Nasal cavity respiratory epithelium epithelial cell of viscerocranial mucosa (primary cell): ENCODE measurements around the gene LRRC31. TPM values are rescaled to one million over a fixed set of nuclear protein-coding genes. Genes with fewer than 3 reads are reported as not detected.

Source experiments
- total RNA-seq: library from RNA; depleted of rRNA; stranded (reverse); fragments of >200 nt; gene quantifications from 2 replicates; pipeline ENCODE4 v1.2.3, GENCODE V29; 2014

LRRC31 gene
- total RNA-seq, result not detected in 2 replicates

DNA sequence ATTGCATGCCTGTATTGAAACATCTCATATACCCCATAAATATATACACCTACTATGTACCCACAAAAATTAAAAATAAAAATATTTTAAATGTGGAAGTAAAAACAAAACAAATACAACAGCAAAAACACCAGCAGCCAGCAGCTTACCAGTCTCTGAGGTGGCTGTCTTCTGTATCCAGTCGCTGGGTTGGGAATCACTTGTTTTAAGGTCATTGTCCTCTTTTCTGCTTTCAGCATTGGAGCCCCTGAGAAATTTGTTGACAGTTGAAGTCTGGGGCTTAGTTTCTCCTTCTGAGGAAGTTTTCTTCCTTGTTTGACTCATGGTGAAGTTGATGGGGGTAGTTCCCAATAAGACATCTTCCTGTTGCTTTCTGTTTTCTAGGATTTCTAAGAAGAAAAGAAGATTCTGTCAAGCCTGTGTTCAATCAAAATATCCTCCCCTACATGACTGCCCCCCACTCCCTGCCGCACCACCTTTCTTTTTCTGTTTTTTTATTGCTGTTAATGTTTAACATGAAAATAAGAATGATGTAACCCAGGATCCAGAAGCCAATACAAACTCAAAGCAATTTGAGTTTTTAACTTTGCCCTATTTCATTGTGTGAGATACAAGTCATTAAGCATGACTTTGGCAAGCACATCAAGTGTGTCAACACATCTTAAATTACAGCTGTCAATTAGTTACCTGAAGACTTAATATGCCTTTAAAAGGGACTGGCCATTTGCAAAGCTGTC, at the start of gene LRRC31:
TSS of gene LRRC31 (minus strand) at position 452 of the 737 bp plus-strand sequence. CDS start at position 324, 128 bp downstream.

DNA sequence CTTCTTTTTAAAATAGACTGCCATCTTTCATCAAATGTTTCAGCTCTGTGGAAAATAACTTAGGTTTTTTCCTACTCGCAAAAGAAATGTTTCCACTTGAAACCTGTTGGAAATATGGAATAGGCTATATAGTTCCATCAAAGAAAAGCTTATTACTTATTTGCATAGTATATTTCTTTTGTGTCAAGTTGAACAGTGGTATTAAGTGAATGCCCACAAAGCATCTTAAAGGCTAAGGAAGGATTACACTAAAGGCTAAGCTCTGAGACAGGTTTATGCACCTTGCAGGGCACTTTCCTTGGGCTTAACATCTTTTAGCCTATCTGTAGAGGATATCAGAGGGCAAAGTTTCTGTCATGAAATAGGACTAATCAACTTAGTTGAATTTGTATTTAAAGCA, 41.5 kb upstream of the LRRC31 start, which contains the start of gene SAMD7:
TSS of gene SAMD7 (plus strand) at position 301 of the 400 bp plus-strand sequence. CDS start 7,927 bp downstream, outside the sequence.

DNA sequence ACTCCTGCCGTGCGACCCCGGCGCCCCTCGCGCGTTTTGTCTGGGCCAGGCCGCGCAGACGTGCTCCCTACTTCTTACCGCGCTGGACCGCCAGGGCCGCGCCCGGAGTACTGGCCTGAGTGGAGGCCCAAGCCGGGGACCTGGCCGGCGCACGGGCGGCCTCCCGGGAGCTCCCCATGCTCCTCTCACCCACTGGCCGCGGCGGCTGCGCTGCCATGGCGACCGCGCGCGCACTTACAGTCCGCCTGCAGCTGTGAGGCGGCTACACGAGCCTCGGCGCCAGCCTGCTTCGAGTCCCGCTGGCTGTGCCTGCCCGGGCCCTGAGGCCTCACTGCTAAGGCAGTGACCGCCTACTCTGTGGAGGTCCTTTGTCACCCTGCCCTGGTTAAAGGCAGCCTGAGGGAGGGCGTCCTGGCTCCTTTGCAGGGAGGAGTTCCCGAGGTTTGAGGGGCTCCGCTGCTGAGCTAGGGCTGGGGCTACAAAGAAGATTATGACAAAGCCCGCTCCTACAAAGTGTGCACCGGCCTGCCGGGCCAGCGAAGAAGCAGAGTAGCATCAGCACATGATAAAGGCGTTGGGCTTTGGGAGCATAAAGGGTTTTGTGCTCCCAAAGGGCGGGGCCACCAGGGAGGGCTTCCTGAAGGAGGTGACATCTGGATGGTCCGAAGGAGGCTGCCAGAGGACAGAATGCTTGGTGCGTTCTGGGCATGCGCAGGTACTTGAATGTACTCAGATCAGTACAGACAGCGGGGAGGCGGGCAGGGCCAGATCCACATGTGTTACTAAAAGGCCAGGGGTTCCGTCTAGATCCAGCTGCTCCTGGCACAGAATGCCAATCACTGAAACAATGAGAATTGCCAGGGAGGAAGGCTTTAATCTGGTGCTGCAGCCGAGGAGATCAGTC, 57.2 kb downstream of the LRRC31 start, which contains the start of the genes LRRC34 and LRRIQ4:
TSS of gene LRRC34 (minus strand) at position 573 of the 904 bp plus-strand sequence. CDS start at position 217, 356 bp downstream.
TSS of gene LRRIQ4 (plus strand) at position 539 of the 904 bp plus-strand sequence. CDS start 9,052 bp downstream, outside the sequence.

Other genes starting within 250 kb of the LRRC31 start
- 4.4 and 17.2 TPM in 2 replicates for gene MECOM, start 206.2 kb downstream of the LRRC31 start, total RNA-seq
- 32.6 and 554 TPM in 2 replicates for gene TERC, start 104.9 kb downstream of the LRRC31 start, total RNA-seq
- 1.0 and 1.5 TPM in 2 replicates for gene ACTRT3, start 100.4 kb downstream of the LRRC31 start, total RNA-seq
- 31.8 and 39.0 TPM in 2 replicates for gene MYNN, start 96.5 kb downstream of the LRRC31 start, total RNA-seq
- not detected in 2 replicates for gene LRRIQ4, start 57.1 kb downstream of the LRRC31 start, total RNA-seq
- gene LRRC34, start 57.0 kb downstream of the LRRC31 start, total RNA-seq, result 0.34 and 0.43 TPM in 2 replicates
- gene SAMD7, start 41.6 kb upstream of the LRRC31 start, total RNA-seq, result not detected in 2 replicates
- gene SEC62, start 96.9 kb upstream of the LRRC31 start, total RNA-seq, result 34.5 and 76.5 TPM in 2 replicates
- 0.64 and 1.0 TPM in 2 replicates for gene GPR160, start 168.1 kb upstream of the LRRC31 start, total RNA-seq